HepG2 (cell line): ENCODE data around the gene ZNF451. TPM values are rescaled to one million over a fixed set of nuclear protein-coding genes. Genes with fewer than 3 reads are reported as not detected.
A peak's percentile ranks its signal among the peaks of the same experiment; 100 is the strongest.

ENCODE experiments used
- ATAC-seq: fragments of 200-7000 bp; cut with Tn5 transposase; 3 replicates; pipeline ENCODE4 v1.9.1; 2020; ENCODE audit warnings: mild to moderate bottlenecking, moderate library complexity
- BruUV-seq: library from RNA; stranded (reverse); fragments of 400-500 nt; replicated peaks from 2 replicates; lab custom pipeline; 2021; lab: Mats Ljungman, UMichigan
- CTCF ChIA-PET: fragments of 300-600 bp; formaldehyde crosslinking; extraction: SDS; loops from one replicate; lab custom pipeline; 2021; ENCODE audit warnings: low total read pairs, inconsistent platforms, low intra/inter-chr PET ratio; lab: Yijun Ruan, JAX
- POLR2A ChIA-PET: fragments of 350-600 bp; sonication (Branson Sonifier 250); formaldehyde crosslinking; loops from one replicate; lab custom pipeline; 2020; ENCODE audit warnings: antibody characterized with exemption, inconsistent platforms; lab: Yijun Ruan, JAX
- DNase-seq: peaks from one replicate; pipeline ENCODE4 v3.0.0-alpha.2; 2015; ENCODE audit warnings: low spot score
- FAIRE-seq: peaks from 3 replicates; lab custom pipeline; 2011; peaks lifted over from hg19 to GRCh38; lab: Jason Lieb, UNC
- H2AFZ ChIP-seq: one replicate; pipeline ENCODE4 v1.6.1; 2011; ENCODE audit warnings: low read length, inconsistent platforms
- H3K27ac ChIP-seq: fragments of 300-600 bp; 3 replicates; pipeline ENCODE4 v1.8.0; 2011; ENCODE audit warnings: mixed run types, mild to moderate bottlenecking, mixed read lengths, low read length, inconsistent platforms; ENCODE audit not compliant: insufficient read depth; ENCODE audit errors: extremely low read length
- H3K27me3 ChIP-seq, 2 experiments: fragments of 200-600 bp in 1 of 2; 2 replicates in 1 of 2; 3 replicates in 1 of 2; pipeline versions ENCODE4 v1.6.0 to v1.8.0; 2011; ENCODE audit warnings: low read length in 2 of 2, mild to moderate bottlenecking in 2 of 2, moderate library complexity in 2 of 2, inconsistent platforms in 1 of 2; ENCODE audit not compliant: insufficient read depth in 2 of 2, control insufficient read depth in 1 of 2
- H3K36me3 ChIP-seq, 2 experiments: fragments of 200-600 bp in 1 of 2; replicated peaks in 1 of 2; 2 replicates in 1 of 2; 3 replicates in 1 of 2; pipeline versions ENCODE4 v1.5.1 to v1.8.0; 2011; ENCODE audit warnings: low read length in 2 of 2, inconsistent platforms in 1 of 2; ENCODE audit not compliant: insufficient read depth in 2 of 2, control insufficient read depth in 1 of 2
- H3K4me1 ChIP-seq: 2 replicates; pipeline ENCODE4 v1.5.1; 2012; ENCODE audit warnings: low read length, inconsistent platforms; ENCODE audit not compliant: insufficient read depth
- H3K4me2 ChIP-seq: 2 replicates; pipeline ENCODE4 v1.6.0; 2011; ENCODE audit warnings: low read depth, low read length, inconsistent platforms
- H3K4me3 ChIP-seq, 3 experiments: fragments of 200-600 bp in 1 of 3; sonication (generic), shearing (Covaris generic) in 1 of 3; replicated peaks in 1 of 3; 2 replicates each; pipeline ENCODE4 v1.5.1; 2011 to 2016; ENCODE audit warnings: low read length in 3 of 3, inconsistent platforms in 2 of 3, low read depth in 2 of 3, mild to moderate bottlenecking in 2 of 3, control low read depth in 1 of 3, mixed read lengths in 1 of 3; ENCODE audit not compliant: insufficient read depth in 1 of 3
- H3K79me2 ChIP-seq: one replicate; pipeline ENCODE4 v1.6.1; 2011; ENCODE audit warnings: low read length, inconsistent platforms; ENCODE audit not compliant: insufficient read depth
- H3K9ac ChIP-seq: 2 replicates; pipeline ENCODE4 v1.6.0; 2011; ENCODE audit warnings: mild to moderate bottlenecking, low read depth, low read length, inconsistent platforms; ENCODE audit not compliant: insufficient read depth
- H3K9me3 ChIP-seq: 2 replicates; pipeline ENCODE4 v1.5.1; 2012; ENCODE audit warnings: mild to moderate bottlenecking, low read length
- H4K20me1 ChIP-seq: 2 replicates; pipeline ENCODE4 v1.6.0; 2011; ENCODE audit warnings: inconsistent platforms, mild to moderate bottlenecking, low read length, moderate library complexity; ENCODE audit not compliant: insufficient read depth
- GZF1 ChIP-seq: sonication (generic); formaldehyde crosslinking; IDR thresholded peaks from 2 replicates; pipeline ENCODE4 v1.5.1; 2020; ENCODE audit warnings: mild to moderate bottlenecking, missing genetic modification reagents
- MAFF ChIP-seq: IDR thresholded peaks from 2 replicates; pipeline ENCODE4 v1.6.1; 2011; ENCODE audit warnings: low read depth, low read length, improper control_type of control experiment
- MAFK ChIP-seq, 2 experiments: IDR thresholded peaks in 1 of 2; conservative IDR thresholded peaks in 1 of 2; 2 replicates each; pipeline ENCODE4 v1.6.1; 2011; ENCODE audit warnings: improper control_type of control experiment in 2 of 2, low read length in 2 of 2
- ZIK1 ChIP-seq: sonication (generic); formaldehyde crosslinking; IDR thresholded peaks from 2 replicates; pipeline ENCODE4 v1.5.0; 2020; ENCODE audit warnings: mild to moderate bottlenecking, low read depth, missing genetic modification reagents, borderline replicate concordance
- ZNF792 ChIP-seq: IDR thresholded peaks from 2 replicates; pipeline ENCODE4 v1.6.1; 2016
- WGBS: methylation state at CpG from one replicate; pipeline ENCODE4 v1.1.6; 2017; ENCODE audit warnings: low lambda C conversion rate; 5-methylcytosine and 5-hydroxymethylcytosine counted together
- in situ Hi-C: cut with HindIII; loops from 2 replicates; pipeline ENCODE4 v1.10.0; 2017; ENCODE audit warnings: low pct_unique_long_range_greater_than_20kb; ENCODE audit not compliant: extremely low pct_ligation_motif_present
- intact Hi-C: fragments of 100-400 bp; cut with micrococcal nuclease; formaldehyde crosslinking; loops from one replicate; pipeline ENCODE4 v1.10.0; 2022; ENCODE audit not compliant: unreplicated experiment
- polyA plus RNA-seq, 8 experiments: library from polyadenylated mRNA; depleted of rRNA in 3 of 8; stranded (reverse) in 7 of 8; unstranded in 1 of 8; fragments of >200 nt; fragmentation: Illumina TruSeq in 4 of 8; extraction: Trizol in 4 of 8; gene quantifications; 2 replicates each; pipeline versions ENCODE4 v1.2.1 to v1.2.3, GENCODE V29; 2011 to 2016; ENCODE audit warnings: low read depth in 4 of 8, missing spikeins in 1 of 8, mixed read lengths in 1 of 8; ENCODE audit not compliant: insufficient read depth in 1 of 8
- total RNA-seq, 5 experiments: library from RNA; depleted of rRNA; stranded (reverse); fragments of >200 nt; fragmentation: Illumina TruSeq; extraction: Trizol; gene quantifications; 2 replicates each; pipeline ENCODE4 v1.2.3, GENCODE V29; 2016; ENCODE audit warnings: low read depth in 1 of 5
- TF ChIP-seq, protein P1 (sequence below): sonication (generic); formaldehyde crosslinking; IDR thresholded peaks from 2 replicates; pipeline ENCODE4 v1.8.1; 2023; ENCODE audit warnings: missing genetic modification reagents, mild to moderate bottlenecking, borderline replicate concordance

ZNF451 gene
- total and polyA plus RNA-seq, 2 of the 13 experiments (the other 11 are each of a cell fraction or from before 2014, with no cell fraction given), result 32.1 to 65.7 TPM

DNA sequence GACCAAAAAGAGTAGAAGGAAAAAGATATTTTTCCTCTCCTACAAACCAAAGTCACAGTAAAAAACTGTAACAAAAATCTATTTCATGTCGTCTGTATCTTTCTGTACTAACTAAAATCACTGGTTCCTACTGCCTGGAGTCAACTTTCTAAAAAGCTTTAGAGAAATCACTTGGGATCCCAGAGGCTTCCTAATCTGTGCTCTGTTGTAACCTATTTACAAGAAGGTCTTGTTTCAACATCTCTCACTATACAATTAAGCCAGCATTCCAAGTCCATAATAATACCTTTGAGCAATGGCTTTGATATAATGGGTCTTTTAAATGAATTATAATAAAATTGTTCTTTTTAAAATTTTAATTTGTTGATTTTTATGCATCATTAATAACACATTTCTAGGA is 111.7 kb downstream of the ZNF451 start:
- Histone ChIP-seq H3K27ac (no peak overlapping the region), H3K27me3 (no peaks in the 10 kb centered on the region), H3K36me3 (no peaks in the 10 kb centered on the region; a peak in 1 of 5 replicates), H3K4me3 (no peak overlapping the region), H3K4me1 (peaks cover 8% of the 10 kb centered on the region), H3K79me2 (peaks cover 3% of the 10 kb centered on the region), H2AFZ (no peak overlapping the region), H3K4me2 (no peak overlapping the region), H3K9ac (no peak overlapping the region), H3K9me3 (no peaks in the 10 kb centered on the region), H4K20me1 (no peaks in the 10 kb centered on the region)
- ChIA-PET POLR2A (no interaction called here), CTCF (no interaction called here)
- FAIRE-seq (no peak), ATAC-seq (no peak), DNase-seq (no peak)
- intact Hi-C loops (no loop called here), in situ Hi-C loops (no loop called here)
- no peak for TF ChIP-seq ZIK1
- TF ChIP-seq ZNF792 (CRISPR knock-in tag), result no peak
- no peak for TF ChIP-seq GZF1
- BruUV-seq, result no TSS peak
- 90% methylated on average over 1 of the region's 1 CpG for WGBS

DNA sequence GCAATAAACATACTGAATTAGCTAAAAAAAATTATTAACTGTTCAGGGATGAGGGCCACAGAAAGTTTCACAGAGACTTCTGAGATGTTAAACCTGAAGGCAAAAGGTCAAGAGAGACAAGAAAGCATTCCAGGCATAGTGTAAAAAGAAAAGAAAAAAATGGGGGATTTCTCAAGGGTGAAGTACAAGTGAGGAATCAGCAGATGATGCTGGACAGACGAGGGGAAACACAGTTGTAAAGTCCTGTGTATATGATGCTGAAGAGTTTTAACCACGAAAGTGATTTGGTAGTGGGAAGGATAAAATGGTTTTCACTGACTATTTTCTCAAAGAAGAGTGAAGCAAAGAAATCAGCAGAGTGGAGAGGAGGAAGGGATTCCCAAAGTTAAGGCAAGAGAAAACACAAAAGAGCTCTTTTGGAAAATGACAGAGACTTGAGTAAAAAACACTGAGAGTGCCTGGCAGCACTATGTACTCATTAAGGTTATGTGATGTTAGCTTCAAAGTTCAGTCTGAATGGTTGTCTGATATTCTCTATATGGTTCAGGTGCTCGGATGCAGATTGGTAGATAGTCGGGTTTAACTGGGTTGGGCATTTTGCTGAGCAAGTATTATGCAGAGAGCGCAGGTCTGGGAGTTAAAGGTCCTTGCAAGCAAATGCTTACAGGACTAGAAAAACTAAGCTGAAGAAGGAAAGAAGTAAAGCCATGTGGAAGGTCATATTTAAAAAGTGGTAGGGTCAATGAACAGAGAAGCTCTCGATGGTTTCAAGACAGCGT is 115.8 kb downstream of the ZNF451 start:
- in situ Hi-C loops, result no loop called here
- H3K79me2 ChIP-seq, result peaks cover 3% of the 10 kb centered on the region
- POLR2A ChIA-PET, result no interaction called here
- TF ChIP-seq MAFK (conservative IDR thresholded peaks at IDR 0.05 in 1 of 2, IDR thresholded peaks at IDR 0.05 in 1 of 2; ENCODE audit: low read length in 2 of 2), result peak; percentile 20 to 40; a peak in 2 of 4 replicates
- TF ChIP-seq MAFF, result peak; percentile 56
- TF ChIP-seq, protein P1, sequence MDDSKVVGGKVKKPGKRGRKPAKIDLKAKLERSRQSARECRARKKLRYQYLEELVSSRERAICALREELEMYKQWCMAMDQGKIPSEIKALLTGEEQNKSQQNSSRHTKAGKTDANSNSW (CRISPR knock-in tag), result no peak
- intact Hi-C loops, result no loop called here
- FAIRE-seq, result no peak
- no peaks in the 10 kb centered on the region; a peak in 1 of 5 replicates for H3K36me3 ChIP-seq
- H3K27me3 ChIP-seq, result no peaks in the 10 kb centered on the region
- CTCF ChIA-PET, result no interaction called here
- H3K4me3 ChIP-seq, result no peak overlapping the region
- H4K20me1 ChIP-seq, result no peaks in the 10 kb centered on the region
- H3K4me2 ChIP-seq, result no peak overlapping the region
- no peaks in the 10 kb centered on the region for H3K4me1 ChIP-seq
- no peak overlapping the region for H3K27ac ChIP-seq
- no peak overlapping the region for H2AFZ ChIP-seq
- no peak for ATAC-seq
- H3K9me3 ChIP-seq, result no peaks in the 10 kb centered on the region
- BruUV-seq, result no TSS peak
- H3K9ac ChIP-seq, result no peak overlapping the region
- 94% methylated on average over 7 of the region's 7 CpGs for WGBS
- no peak for DNase-seq
